GM12864 (cell line): ENCODE data around the gene WDR54.

Source experiments
- DNase-seq: peaks from one replicate; pipeline ENCODE4 v3.0.0-alpha.2; 2011; ENCODE audit warnings: low read depth
- H3K4me3 ChIP-seq: 2 replicates; pipeline ENCODE4 v1.5.1; 2011; ENCODE audit warnings: mild to moderate bottlenecking, low read depth, low read length, control low read depth
- TF ChIP-seq, protein P1 (sequence below): IDR thresholded peaks from 2 replicates; pipeline ENCODE4 v1.5.1; 2011; ENCODE audit warnings: low read depth, mild to moderate bottlenecking, moderate library complexity, low read length, control low read depth, inconsistent platforms; ENCODE audit errors: missing control alignments

The WDR54 gene

DNA sequence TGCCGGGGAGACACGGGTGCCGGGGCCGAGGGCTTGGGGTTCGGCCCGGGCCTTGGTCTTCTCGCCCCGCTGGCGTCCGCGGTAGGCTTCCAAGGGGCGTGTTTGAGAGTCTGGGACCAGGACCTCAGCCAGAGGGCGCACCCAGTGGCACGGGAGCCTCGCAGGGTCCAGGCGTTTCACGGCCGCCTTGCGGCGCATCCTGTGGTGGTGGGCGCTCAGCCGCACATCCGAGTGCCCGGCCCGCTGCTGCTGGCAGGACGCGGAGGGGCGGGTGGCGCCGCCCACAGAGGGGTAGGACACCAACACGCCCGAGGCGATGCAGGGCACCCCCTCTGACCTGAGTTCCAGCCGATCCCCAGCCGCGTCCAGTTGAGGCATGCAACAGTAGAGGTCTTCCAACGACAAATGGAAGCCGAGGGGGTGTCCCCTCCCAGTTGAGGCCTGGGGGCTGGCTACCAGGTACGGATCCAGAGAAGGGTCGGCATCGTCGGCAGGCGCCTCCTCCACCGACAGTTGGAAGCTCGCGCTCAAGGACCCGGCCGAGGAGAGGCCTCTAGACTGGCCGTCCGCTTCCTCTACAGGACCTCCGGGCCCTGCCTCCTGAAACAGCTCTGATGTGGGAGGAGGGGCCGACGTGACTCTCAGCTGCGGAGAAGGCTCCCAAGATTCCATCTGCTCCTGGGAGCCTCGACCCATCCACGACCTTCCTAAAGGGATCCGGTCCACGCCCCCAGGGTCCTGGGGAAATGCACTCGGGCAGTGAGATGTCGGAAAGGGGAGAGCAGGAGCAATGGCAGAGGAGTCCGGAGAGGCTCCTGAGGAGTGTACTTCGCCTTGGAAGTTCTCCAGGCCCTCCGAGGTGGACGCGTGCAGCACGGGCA, 6.4 kb upstream of the WDR54 start:
- TF ChIP-seq, protein P1, sequence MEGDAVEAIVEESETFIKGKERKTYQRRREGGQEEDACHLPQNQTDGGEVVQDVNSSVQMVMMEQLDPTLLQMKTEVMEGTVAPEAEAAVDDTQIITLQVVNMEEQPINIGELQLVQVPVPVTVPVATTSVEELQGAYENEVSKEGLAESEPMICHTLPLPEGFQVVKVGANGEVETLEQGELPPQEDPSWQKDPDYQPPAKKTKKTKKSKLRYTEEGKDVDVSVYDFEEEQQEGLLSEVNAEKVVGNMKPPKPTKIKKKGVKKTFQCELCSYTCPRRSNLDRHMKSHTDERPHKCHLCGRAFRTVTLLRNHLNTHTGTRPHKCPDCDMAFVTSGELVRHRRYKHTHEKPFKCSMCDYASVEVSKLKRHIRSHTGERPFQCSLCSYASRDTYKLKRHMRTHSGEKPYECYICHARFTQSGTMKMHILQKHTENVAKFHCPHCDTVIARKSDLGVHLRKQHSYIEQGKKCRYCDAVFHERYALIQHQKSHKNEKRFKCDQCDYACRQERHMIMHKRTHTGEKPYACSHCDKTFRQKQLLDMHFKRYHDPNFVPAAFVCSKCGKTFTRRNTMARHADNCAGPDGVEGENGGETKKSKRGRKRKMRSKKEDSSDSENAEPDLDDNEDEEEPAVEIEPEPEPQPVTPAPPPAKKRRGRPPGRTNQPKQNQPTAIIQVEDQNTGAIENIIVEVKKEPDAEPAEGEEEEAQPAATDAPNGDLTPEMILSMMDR = no peak
- no peak for DNase-seq
- H3K4me3 ChIP-seq = peak overlapping the region; percentile 55

DNA sequence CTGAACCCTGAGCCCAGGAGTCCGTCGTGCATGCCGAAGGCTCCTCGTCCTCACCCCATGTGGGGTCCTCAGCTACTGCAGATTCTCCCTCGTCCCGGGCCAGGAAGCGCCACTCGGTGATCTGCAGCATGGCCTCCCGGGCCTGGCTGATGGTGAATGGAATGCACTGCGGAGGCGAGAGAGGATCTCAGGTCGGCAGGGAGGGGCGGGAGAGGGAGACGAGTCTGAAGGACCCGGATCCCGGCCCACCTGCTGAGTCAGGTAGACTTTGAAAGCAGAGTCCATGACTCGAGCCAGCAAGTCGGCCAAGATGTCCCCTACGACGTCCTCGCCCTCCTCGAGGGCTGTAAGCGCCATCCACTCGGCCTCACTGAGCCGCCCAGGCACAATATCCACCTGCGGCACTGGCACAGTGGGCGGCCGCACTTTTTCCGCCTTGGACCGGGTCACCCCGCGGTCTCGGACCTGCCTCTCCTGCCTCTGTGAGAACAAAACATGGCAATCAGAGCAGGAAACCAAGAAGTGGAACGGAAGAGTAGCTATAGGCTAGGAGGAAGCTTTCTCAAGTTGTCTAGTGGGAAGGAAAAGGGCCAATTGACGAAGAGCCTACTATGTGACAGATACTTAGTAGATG, 5.7 kb upstream of the WDR54 start:
- DNase-seq = no peak
- H3K4me3 ChIP-seq = peak overlapping the region; percentile 55; the same call in 1 of the 2 replicates
- TF ChIP-seq, protein P1 = no peak

DNA sequence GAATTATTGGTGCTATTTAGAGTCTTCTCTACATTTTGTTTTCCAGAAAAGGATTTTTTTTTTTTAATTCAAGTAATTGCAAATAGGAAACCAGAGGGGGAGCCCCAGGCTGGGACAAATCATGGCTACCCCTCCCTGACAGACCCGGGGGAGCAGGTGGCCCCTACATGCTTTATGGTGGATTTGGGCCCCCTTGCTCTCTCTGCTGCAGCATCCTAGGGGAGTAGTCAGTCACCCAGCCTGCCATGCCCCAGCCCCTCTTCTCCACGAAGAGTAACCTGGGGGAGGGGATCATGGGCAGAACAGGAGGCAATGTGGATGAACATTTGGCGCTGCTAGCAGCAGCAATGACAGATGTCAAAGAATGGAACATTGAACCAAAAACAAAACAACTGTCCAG, 4.8 kb upstream of the WDR54 start:
- no peak for DNase-seq
- TF ChIP-seq, protein P1 = no peak
- no peak overlapping the region for H3K4me3 ChIP-seq

DNA sequence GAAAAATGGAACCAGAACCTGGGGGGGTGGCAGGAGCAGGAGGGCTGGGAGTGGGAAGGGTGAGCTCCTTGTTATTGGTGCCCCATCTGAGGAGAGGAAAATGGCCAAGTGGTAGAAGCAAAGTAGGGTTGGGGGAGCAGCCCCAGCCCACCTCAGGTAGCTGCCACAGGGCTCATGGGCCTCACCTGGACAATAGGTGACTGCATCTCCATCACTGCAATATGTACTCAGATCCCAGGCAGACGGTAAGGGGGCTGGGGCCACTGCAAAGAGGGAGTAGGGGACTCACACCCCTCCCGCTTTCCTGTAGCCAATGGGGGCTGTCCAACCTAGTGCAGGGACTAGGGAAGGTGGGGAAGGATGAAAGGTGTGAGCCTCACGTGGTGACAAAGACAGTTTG, 4.3 kb upstream of the WDR54 start:
- TF ChIP-seq, protein P1 = no peak
- no peak overlapping the region for H3K4me3 ChIP-seq
- no peak for DNase-seq

DNA sequence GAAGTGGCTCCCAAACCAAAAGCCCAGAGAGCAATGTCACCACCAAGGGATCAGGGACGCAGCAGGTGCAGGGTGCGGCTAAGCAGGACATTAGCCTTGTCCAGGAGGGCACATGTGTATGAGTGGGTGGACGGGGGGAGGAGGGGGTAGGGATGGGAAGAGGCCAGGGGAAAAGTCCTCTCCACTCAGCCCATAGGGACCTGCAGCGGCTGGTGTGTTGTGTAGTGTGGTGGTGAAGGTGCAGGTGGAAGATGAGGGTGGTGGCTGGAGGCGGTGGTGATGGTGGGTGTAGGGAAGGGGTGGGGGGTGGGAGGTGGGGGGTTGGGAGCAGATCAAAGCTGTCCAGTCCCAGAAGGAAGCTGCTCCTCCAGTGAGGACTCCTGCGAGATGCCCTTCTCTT, 3.8 kb upstream of the WDR54 start:
- no peak for DNase-seq
- TF ChIP-seq, protein P1 = no peak
- no peak overlapping the region for H3K4me3 ChIP-seq

DNA sequence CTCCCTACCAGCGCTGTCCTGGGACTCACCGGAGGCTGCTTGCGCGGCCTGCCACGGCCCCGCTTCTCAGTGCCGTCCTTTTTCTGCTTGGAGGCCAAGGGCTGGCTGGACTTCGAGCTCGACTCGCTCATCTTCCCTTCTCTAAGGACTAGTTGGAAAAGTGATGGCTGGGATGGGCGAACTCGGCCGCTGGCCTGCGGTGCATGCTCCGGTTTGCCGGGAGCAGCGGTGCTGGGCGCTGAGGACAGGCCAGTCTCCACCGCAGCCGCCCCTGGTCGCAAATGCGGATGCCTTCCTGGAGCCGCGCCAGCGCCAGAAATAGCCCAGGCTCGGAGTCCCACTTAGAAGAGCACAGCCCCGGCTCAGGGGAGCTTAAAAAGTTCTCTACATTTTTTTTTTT, 3.2 kb upstream of the WDR54 start:
- no peak for DNase-seq
- H3K4me3 ChIP-seq = no peak overlapping the region
- TF ChIP-seq, protein P1 = no peak
